ENCODE results near the gene KCNG4. TPM values are rescaled to one million over a fixed set of nuclear protein-coding genes. Genes with fewer than 3 reads are reported as not detected.

KCNG4 gene
- total RNA-seq, 1 experiment from 2014 or later = not detected

DNA sequence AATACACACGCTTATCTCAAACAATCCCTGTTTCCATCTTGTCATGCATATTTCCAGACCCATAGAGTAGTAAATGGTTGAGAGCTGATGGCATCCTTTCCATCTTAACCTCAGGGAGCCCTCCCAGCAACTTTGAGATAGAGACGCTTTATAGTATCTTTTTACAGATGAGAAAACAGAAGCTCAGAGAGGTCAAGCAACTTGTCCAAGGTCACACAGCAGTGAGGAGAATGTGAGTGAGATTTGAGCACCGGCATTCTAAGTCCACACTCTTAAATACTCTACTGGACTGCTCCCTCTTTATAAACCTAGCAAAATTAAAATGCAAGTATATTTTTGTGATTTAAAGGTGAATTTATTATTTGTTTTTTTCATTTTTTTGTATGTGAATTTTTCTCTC lies 19.9 kb upstream of the KCNG4 start:
- no peak overlapping the region for H3K4me2 ChIP-seq (ENCODE audit: low read depth, low read length, poor library complexity, severe bottlenecking)

DNA sequence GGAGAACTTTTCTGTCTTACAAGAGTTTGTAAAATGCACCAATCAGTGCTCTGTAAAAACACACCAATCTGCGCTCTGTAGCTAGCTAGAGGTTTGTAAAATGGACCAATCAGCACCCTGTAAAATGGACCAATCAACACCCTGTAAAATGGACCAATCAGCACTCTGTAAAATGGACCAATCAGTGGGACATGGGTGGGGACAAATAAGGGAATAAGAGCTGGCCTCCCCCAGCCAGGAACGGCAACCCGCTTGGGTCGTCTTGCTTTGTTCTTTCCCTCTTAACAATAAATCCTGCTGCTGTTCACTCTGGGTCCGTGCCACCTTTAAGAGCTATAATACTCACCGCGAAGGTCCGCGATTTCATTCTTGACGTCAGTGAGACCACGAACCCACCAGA lies 18.5 kb upstream of the KCNG4 start:
- Histone ChIP-seq H3K27ac (ENCODE audit: low read length) (no peak overlapping the region), H3K27me3 (ENCODE audit: low read length) (peaks cover 3% of the 10 kb centered on the region; the same call in 1 of the 2 replicates), H3K9ac (ENCODE audit: low read length) (no peak overlapping the region), H3K4me1 (ENCODE audit: low read length) (peaks cover 12% of the 10 kb centered on the region), H3K9me3 (ENCODE audit: low read length) (no peaks in the 10 kb centered on the region), H4K20me1 (ENCODE audit: insufficient read depth, low read depth, low read length) (no peaks in the 10 kb centered on the region), H3K79me2 (ENCODE audit: low read length) (no peaks in the 10 kb centered on the region), H2AFZ (ENCODE audit: low read length) (no peak overlapping the region), H3K4me3 (ENCODE audit: low read length) (no peak overlapping the region), H3K9me2 (replicated peaks; ENCODE audit: insufficient read depth, low read length) (no peaks in the 10 kb centered on the region), H3K4me2 (ENCODE audit: low read depth, low read length, poor library complexity, severe bottlenecking) (no peak overlapping the region), H3K36me3 (ENCODE audit: insufficient read depth, low read length) (no peaks in the 10 kb centered on the region)
- DNase-seq = no peak

More for the DNA sequence above, 19.9 kb upstream of the KCNG4 start:
- Histone ChIP-seq H3K27ac (ENCODE audit: low read length) (no peak overlapping the region), H3K4me3 (ENCODE audit: low read length) (no peak overlapping the region), H2AFZ (ENCODE audit: low read length) (no peak overlapping the region), H3K9me2 (replicated peaks; ENCODE audit: insufficient read depth, low read length) (no peaks in the 10 kb centered on the region), H3K27me3 (ENCODE audit: low read length) (peaks cover 3% of the 10 kb centered on the region; the same call in 1 of the 2 replicates), H3K9ac (ENCODE audit: low read length) (no peak overlapping the region), H4K20me1 (ENCODE audit: insufficient read depth, low read depth, low read length) (no peaks in the 10 kb centered on the region), H3K36me3 (ENCODE audit: insufficient read depth, low read length) (no peaks in the 10 kb centered on the region), H3K4me1 (ENCODE audit: low read length) (peaks cover 2% of the 10 kb centered on the region), H3K79me2 (ENCODE audit: low read length) (no peaks in the 10 kb centered on the region), H3K9me3 (ENCODE audit: low read length) (no peaks in the 10 kb centered on the region)
- no peak for DNase-seq

DNA sequence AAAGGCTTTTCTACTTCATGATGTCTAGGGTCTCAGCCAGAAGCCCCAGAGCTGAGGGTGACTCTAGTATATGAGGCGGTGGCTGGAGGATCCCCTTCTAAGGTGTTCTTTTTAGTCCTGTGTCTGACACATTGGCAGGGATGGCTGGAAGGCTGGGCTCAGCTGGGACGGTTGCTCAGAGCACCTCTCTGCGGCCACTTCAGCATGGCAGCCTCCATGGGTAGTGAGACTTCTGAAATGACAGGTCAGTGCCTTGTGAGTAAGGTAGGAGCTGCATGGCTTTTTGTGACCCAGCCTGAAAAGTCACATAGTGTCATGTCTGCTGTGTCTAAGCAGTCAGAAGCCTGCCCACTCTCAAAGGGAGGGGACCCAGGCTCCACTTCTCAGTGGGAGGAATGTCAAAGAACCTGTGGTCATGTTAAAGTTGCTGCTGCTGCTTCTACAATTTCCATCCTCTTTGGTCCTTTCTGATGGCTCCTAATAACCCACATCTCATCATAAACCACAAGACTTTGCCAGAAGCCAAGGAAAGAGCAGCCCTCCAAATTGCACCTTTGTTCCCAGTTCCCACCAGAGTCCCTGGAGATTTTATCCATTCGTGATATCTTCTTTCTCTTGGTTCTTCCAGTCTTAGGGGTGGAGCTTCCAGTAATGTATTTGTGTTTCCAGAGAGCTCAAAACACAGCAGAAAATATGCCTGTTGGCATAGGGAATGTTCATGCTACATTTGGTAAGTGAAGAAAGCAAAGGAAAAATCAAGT lies 15.4 kb upstream of the KCNG4 start:
- Histone ChIP-seq H3K9me3 (ENCODE audit: low read length) (no peaks in the 10 kb centered on the region), H3K4me1 (ENCODE audit: low read length) (peaks cover 12% of the 10 kb centered on the region), H3K4me3 (ENCODE audit: low read length) (no peak overlapping the region), H4K20me1 (ENCODE audit: insufficient read depth, low read depth, low read length) (no peaks in the 10 kb centered on the region), H2AFZ (ENCODE audit: low read length) (no peak overlapping the region), H3K4me2 (ENCODE audit: low read depth, low read length, poor library complexity, severe bottlenecking) (no peak overlapping the region), H3K36me3 (ENCODE audit: insufficient read depth, low read length) (no peaks in the 10 kb centered on the region), H3K9me2 (replicated peaks; ENCODE audit: insufficient read depth, low read length) (no peaks in the 10 kb centered on the region), H3K27ac (ENCODE audit: low read length) (no peak overlapping the region), H3K27me3 (ENCODE audit: low read length) (peaks cover 3% of the 10 kb centered on the region; the same call in 1 of the 2 replicates), H3K79me2 (ENCODE audit: low read length) (no peaks in the 10 kb centered on the region), H3K9ac (ENCODE audit: low read length) (no peak overlapping the region)
- DNase-seq = no peak

DNA sequence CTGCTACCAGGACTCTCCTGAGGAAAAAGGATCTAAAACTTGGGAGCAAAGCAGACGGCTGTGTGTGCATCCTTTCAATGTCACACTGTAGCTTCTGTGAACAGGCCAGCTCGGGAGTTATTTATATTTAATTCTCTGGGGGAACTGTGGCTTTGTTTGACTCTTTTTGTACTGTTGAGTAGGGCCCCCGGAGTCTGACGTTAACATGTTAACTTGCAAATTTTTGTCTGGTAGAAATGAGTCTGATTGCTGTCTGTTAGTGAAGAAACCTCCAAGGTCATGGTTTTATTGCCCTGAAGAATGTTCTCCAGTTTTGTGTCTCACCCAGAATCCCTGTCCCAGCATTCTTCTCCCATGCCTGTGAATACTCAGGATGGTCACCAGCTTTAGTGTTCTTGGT lies 14.2 kb upstream of the KCNG4 start:
- H3K4me1 ChIP-seq (ENCODE audit: low read length) = peaks cover 12% of the 10 kb centered on the region
- no peaks in the 10 kb centered on the region for H3K36me3 ChIP-seq (ENCODE audit: insufficient read depth, low read length)
- no peak for DNase-seq
- H3K79me2 ChIP-seq (ENCODE audit: low read length) = no peaks in the 10 kb centered on the region
- no peak overlapping the region for H2AFZ ChIP-seq (ENCODE audit: low read length)
- no peaks in the 10 kb centered on the region for H3K9me3 ChIP-seq (ENCODE audit: low read length)
- no peak overlapping the region for H3K27ac ChIP-seq (ENCODE audit: low read length)
- peaks cover 3% of the 10 kb centered on the region; the same call in 1 of the 2 replicates for H3K27me3 ChIP-seq (ENCODE audit: low read length)
- H3K9me2 ChIP-seq (replicated peaks; ENCODE audit: insufficient read depth, low read length) = no peaks in the 10 kb centered on the region
- H3K4me2 ChIP-seq (ENCODE audit: low read depth, low read length, poor library complexity, severe bottlenecking) = no peak overlapping the region
- H3K9ac ChIP-seq (ENCODE audit: low read length) = no peak overlapping the region
- H3K4me3 ChIP-seq (ENCODE audit: low read length) = no peak overlapping the region
- no peaks in the 10 kb centered on the region for H4K20me1 ChIP-seq (ENCODE audit: insufficient read depth, low read depth, low read length)

DNA sequence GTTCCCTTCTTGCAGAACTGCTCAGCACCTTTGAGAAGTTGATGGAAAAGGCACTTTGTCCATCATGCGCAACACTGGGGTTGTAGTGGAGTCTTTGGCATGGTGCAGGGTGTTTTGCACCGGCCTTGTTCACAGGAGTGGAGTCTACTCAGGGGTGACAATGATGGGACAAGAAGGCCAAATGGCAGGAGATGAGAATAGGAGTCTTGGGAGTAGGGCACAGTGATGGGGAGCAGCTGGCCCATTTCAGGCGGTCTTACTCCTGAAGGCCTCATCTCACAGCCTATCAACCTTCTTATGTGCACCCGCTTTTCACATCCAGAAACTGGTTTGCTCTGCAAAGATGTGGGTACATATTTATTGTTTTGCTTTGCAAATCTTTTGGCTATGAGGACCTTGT lies 13.4 kb upstream of the KCNG4 start:
- H2AFZ ChIP-seq (ENCODE audit: low read length) = no peak overlapping the region
- no peaks in the 10 kb centered on the region for H3K9me3 ChIP-seq (ENCODE audit: low read length)
- no peaks in the 10 kb centered on the region for H3K79me2 ChIP-seq (ENCODE audit: low read length)
- no peaks in the 10 kb centered on the region for H3K36me3 ChIP-seq (ENCODE audit: insufficient read depth, low read length)
- no peaks in the 10 kb centered on the region for H4K20me1 ChIP-seq (ENCODE audit: insufficient read depth, low read depth, low read length)
- peaks cover 3% of the 10 kb centered on the region; the same call in 1 of the 2 replicates for H3K27me3 ChIP-seq (ENCODE audit: low read length)
- H3K4me2 ChIP-seq (ENCODE audit: low read depth, low read length, poor library complexity, severe bottlenecking) = no peak overlapping the region
- no peak for DNase-seq
- H3K9ac ChIP-seq (ENCODE audit: low read length) = no peak overlapping the region
- H3K9me2 ChIP-seq (replicated peaks; ENCODE audit: insufficient read depth, low read length) = no peaks in the 10 kb centered on the region
- H3K4me1 ChIP-seq (ENCODE audit: low read length) = peaks cover 12% of the 10 kb centered on the region
- no peak overlapping the region for H3K4me3 ChIP-seq (ENCODE audit: low read length)
- H3K27ac ChIP-seq (ENCODE audit: low read length) = no peak overlapping the region

DNA sequence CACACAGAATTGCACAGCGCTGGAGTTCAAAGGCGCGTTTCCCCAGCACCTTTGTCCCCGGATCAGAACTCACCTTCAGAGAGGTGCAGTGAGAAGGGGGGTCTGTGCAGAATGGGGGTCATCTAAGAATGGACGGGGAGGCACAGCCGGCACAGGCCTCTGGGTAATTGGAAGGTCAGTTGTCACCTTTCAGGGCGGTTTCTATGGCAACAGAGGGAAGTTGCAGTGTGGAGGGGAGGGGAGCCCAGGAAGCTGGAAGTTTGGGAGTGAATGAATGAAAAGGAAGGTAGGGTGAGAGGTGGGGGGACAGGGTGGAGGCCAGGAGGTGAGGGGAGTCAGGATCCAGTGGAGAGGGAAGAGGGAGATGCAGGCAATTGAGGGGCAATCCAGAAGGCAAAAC lies 12.4 kb upstream of the KCNG4 start:
- Histone ChIP-seq H3K9me2 (replicated peaks; ENCODE audit: insufficient read depth, low read length) (no peaks in the 10 kb centered on the region), H3K4me3 (ENCODE audit: low read length) (no peak overlapping the region), H3K36me3 (ENCODE audit: insufficient read depth, low read length) (no peaks in the 10 kb centered on the region), H3K79me2 (ENCODE audit: low read length) (no peaks in the 10 kb centered on the region), H3K9me3 (ENCODE audit: low read length) (no peaks in the 10 kb centered on the region), H3K9ac (ENCODE audit: low read length) (no peak overlapping the region), H4K20me1 (ENCODE audit: insufficient read depth, low read depth, low read length) (no peaks in the 10 kb centered on the region), H3K27ac (ENCODE audit: low read length) (no peak overlapping the region), H3K4me1 (ENCODE audit: low read length) (peaks cover 12% of the 10 kb centered on the region), H2AFZ (ENCODE audit: low read length) (no peak overlapping the region), H3K27me3 (ENCODE audit: low read length) (peaks cover 3% of the 10 kb centered on the region; the same call in 1 of the 2 replicates), H3K4me2 (ENCODE audit: low read depth, low read length, poor library complexity, severe bottlenecking) (no peak overlapping the region)
- DNase-seq = no peak

DNA sequence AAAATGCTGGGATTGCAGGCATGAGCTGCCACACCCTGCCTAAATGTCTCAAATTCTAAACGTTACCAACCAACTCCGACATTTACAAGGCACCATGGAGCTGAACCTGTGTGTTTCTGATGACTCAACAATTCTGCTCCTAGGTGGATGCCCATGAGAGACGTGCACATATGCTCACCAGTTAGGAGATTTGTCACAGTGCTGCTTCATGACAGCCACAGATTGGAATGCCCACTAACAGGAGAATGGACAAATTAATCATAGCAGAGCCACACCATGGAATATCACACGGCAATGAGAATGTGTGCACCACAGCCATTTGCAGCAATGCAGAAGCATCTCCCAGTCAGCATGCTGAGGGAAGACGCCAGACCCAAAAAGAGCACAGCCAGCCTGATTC lies 8.0 kb upstream of the KCNG4 start:
- Histone ChIP-seq H3K27ac (ENCODE audit: low read length) (no peak overlapping the region), H2AFZ (ENCODE audit: low read length) (no peak overlapping the region), H3K4me2 (ENCODE audit: low read depth, low read length, poor library complexity, severe bottlenecking) (no peak overlapping the region)

DNA sequence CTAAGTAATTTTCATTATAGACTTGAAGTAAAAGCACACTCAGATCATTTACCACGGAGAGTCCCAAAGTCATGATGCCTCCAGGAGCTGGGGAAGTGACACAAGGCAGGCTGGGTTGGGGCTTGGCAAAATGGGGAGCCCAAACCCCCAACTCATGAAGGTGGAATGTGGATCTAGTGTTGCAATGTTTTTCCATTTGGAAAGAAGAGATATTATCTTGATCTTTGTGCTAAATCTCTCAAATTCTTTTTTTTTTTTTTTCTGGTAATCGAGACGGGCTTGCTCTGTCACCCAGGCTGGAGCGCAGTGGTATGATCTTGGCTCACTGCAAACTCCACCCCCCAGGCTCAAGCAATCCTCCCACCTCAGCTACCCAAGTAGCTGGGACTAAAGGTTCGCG lies 7.5 kb upstream of the KCNG4 start:
- Histone ChIP-seq H3K79me2 (ENCODE audit: low read length) (no peaks in the 10 kb centered on the region), H3K27ac (ENCODE audit: low read length) (no peak overlapping the region), H3K4me3 (ENCODE audit: low read length) (no peak overlapping the region), H3K9me2 (replicated peaks; ENCODE audit: insufficient read depth, low read length) (no peaks in the 10 kb centered on the region), H3K27me3 (ENCODE audit: low read length) (no peaks in the 10 kb centered on the region), H3K9ac (ENCODE audit: low read length) (no peak overlapping the region), H2AFZ (ENCODE audit: low read length) (no peak overlapping the region), H3K36me3 (ENCODE audit: insufficient read depth, low read length) (no peaks in the 10 kb centered on the region), H3K4me1 (ENCODE audit: low read length) (no peaks in the 10 kb centered on the region), H4K20me1 (ENCODE audit: insufficient read depth, low read depth, low read length) (no peaks in the 10 kb centered on the region), H3K9me3 (ENCODE audit: low read length) (peaks cover 3% of the 10 kb centered on the region; the same call in 1 of the 2 replicates), H3K4me2 (ENCODE audit: low read depth, low read length, poor library complexity, severe bottlenecking) (no peak overlapping the region)
- no peak for DNase-seq

More for the DNA sequence above, 8.0 kb upstream of the KCNG4 start:
- no peaks in the 10 kb centered on the region for H3K4me1 ChIP-seq (ENCODE audit: low read length)
- H3K4me3 ChIP-seq (ENCODE audit: low read length) = no peak overlapping the region
- H3K36me3 ChIP-seq (ENCODE audit: insufficient read depth, low read length) = no peaks in the 10 kb centered on the region
- no peaks in the 10 kb centered on the region for H4K20me1 ChIP-seq (ENCODE audit: insufficient read depth, low read depth, low read length)
- no peaks in the 10 kb centered on the region for H3K27me3 ChIP-seq (ENCODE audit: low read length)
- no peak overlapping the region for H3K9ac ChIP-seq (ENCODE audit: low read length)
- DNase-seq = no peak
- peaks cover 3% of the 10 kb centered on the region; the same call in 1 of the 2 replicates for H3K9me3 ChIP-seq (ENCODE audit: low read length)
- no peaks in the 10 kb centered on the region for H3K9me2 ChIP-seq (replicated peaks; ENCODE audit: insufficient read depth, low read length)
- H3K79me2 ChIP-seq (ENCODE audit: low read length) = no peaks in the 10 kb centered on the region

Measured in Karpas-422 (cell line).